Skeletal muscle cell (primary cell): ENCODE results near the gene NKD1.

Experiments used
- DNase-seq: peaks from one replicate; pipeline ENCODE4 v3.0.0-alpha.2; 2010; ENCODE audit warnings: low read depth
- H3K4me3 ChIP-seq: 2 replicates; pipeline ENCODE4 v1.5.1; 2011; ENCODE audit warnings: low read depth, mild to moderate bottlenecking, control low read depth, low read length, moderate library complexity

NKD1 gene

GRCh38 chr16:50653633-50654519 lies 105.7 kb downstream of the NKD1 start:
- no peak overlapping the region for H3K4me3 ChIP-seq
- DNase-seq: no peak

- H3K4me3 ChIP-seq: no peak overlapping the region
- no peak for DNase-seq
Measured at GRCh38 chr16:50655558-50656055, 107.4 kb downstream of the NKD1 start.

- no peak for DNase-seq
- H3K4me3 ChIP-seq: no peak overlapping the region
Measured at GRCh38 chr16:50657241-50657640, 109.0 kb downstream of the NKD1 start.

DNA sequence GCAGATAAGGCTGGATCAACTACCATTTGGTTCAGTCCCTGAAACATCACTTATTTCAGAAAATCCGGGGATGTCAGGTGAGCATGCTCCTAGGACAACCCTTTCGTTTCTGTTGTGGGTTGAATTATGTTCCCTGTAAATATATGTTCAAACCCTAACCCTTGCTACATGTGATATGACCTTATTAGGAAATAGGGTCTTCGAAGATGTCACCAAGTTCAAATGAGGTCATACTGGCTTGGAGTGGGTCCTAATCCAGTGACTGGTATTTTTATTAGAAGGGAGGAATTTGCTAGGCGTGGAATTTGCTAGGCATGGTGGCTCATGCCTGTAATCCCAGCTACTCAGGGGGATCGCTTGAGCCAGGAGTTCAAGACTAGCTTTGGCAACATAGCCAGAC lies 111.6 kb downstream of the NKD1 start:
- DNase-seq: no peak
- no peak overlapping the region for H3K4me3 ChIP-seq

GRCh38 chr16:50662306-50662940 lies 114.2 kb downstream of the NKD1 start:
- no peak for DNase-seq
- H3K4me3 ChIP-seq: no peak overlapping the region

- no peak overlapping the region for H3K4me3 ChIP-seq
Measured at GRCh38 chr16:50664270-50664669, 116.1 kb downstream of the NKD1 start.

GRCh38 chr16:50665128-50665878 lies 117.1 kb downstream of the NKD1 start:
- DNase-seq: peak; percentile 11
- H3K4me3 ChIP-seq: peak overlapping the region; percentile 49

More at GRCh38 chr16:50664270-50664669, 116.1 kb downstream of the NKD1 start:
- no peak for DNase-seq

- no peak overlapping the region for H3K4me3 ChIP-seq
- no peak for DNase-seq
Measured at GRCh38 chr16:50666658-50667496, 118.7 kb downstream of the NKD1 start.

- no peak for DNase-seq
- H3K4me3 ChIP-seq: no peak overlapping the region
Measured at GRCh38 chr16:50667497-50668367, 119.5 kb downstream of the NKD1 start.

DNA sequence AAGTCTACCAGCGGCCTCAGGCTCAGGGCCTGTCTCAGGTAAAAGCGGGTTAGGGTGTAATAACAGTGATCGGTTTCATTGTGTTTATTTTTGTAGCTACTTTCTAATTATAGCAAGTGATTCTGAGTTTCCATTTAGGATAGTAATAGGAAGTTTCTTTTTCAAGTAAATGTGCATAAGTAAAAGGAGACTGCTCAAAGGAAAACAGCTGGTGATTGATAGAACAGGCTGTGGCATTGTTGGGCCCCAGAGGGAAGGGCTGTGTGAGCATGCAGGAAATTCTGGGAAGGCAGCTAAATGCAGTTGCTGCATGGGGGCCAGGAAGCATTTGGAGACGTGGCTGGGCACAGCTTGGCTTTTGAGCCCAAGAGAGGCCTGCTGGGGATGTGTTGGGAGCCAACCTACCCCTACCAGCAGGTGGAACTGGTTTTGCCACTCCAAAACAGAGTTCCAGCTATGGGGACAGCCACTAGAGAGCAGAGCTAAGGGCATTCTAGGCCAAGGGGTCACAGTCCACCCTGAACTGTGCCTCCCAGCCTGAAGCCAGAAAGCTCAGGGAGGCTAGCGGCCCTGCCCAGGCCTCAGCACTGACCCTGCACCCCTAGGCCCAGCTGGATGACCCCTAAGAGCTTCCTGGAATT lies 120.3 kb downstream of the NKD1 start:
- DNase-seq: peak; percentile 6
- H3K4me3 ChIP-seq: no peak overlapping the region

- DNase-seq: no peak
- no peak overlapping the region for H3K4me3 ChIP-seq
Measured at GRCh38 chr16:50669741-50670140, 121.5 kb downstream of the NKD1 start.

DNA sequence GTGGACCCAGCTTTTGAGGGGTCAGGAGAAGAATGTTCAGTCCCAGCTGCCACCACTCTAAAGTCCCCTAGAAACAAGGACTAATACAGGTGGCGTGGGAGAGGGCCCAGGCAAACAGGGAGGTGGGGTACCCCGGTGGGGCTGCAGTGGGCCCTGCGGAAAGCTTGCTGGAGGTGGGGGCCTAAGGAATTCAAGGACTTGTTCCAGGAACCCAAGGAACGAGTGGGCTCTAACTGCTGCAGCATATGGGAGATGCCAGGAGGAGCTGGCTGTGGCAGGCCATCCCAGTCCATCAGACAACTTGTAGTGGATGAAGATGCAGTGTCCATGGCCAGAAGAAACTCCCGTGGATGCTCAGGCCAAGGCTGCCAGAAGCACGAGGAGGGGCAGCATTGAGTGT lies 122.3 kb downstream of the NKD1 start:
- DNase-seq: no peak

GRCh38 chr16:50671644-50672260 lies 123.6 kb downstream of the NKD1 start:
- no peak for DNase-seq
- no peak overlapping the region for H3K4me3 ChIP-seq

More for the DNA sequence above, 122.3 kb downstream of the NKD1 start:
- no peak overlapping the region for H3K4me3 ChIP-seq

DNA sequence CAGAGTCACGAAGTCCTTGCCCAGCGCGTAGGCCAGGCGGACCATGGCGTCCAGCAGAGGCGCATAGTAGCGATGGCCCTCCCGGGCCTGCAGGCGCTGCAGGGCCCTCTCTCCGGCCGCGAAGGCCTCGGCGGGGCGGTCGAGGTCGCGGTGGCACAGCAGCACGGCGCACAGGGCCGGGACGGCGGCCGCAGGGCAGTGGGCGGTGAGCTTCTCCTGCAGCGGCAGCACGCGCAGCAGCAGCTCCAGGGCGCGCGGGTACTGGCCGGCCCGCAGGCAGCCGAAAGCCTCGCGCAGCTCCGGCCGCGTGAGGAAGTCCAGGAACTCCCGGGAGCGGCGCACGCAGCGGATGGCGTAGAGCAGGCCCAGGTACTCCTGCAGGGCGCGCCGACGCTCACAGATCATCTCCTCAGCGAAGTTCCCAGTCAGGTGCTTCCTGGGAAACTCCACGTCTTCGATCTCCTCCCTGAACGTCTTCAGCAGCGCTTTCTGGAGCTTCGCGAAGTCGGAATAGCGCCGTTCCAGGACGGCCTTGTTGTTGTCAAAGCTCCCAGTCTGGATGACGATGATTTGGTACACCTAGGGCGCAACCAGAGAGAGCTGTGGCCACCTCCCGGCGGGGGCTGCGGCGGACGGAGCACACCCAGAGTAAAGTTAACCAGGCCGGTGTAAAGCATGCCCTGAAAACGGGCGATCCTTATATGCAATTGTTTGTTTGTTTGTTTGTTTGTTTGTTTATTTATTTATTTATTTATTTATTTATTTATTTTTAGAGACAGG lies 125.5 kb downstream of the NKD1 start:
- H3K4me3 ChIP-seq: no peak overlapping the region
- no peak for DNase-seq

- no peak for DNase-seq
- H3K4me3 ChIP-seq: no peak overlapping the region
Measured at GRCh38 chr16:50674831-50675230, 126.6 kb downstream of the NKD1 start.

GRCh38 chr16:50675686-50676610 lies 127.8 kb downstream of the NKD1 start:
- no peak overlapping the region for H3K4me3 ChIP-seq

More at GRCh38 chr16:50675686-50676610, 127.8 kb downstream of the NKD1 start:
- no peak for DNase-seq
